Measurements from ENCODE around the gene SERINC2. TPM values are rescaled to one million over a fixed set of nuclear protein-coding genes. Genes with fewer than 3 reads are reported as not detected.

SERINC2 gene
- total RNA-seq, 4 donors from 2014 or later: 29.6 to 108 (median 79.2) TPM

GRCh38 chr1:31407029-31407626 lies 5.9 kb upstream of the SERINC2 start:
- no peak for DNase-seq
- H3K27ac ChIP-seq: no peak overlapping the region
- 71 to 82% methylated on average over 12 of the region's 18 CpGs for WGBS, 2 donors
- TF ChIP-seq CTCF (IDR thresholded peaks at IDR 0.05) (no peak), POLR2A (IDR thresholded peaks at IDR 0.05) (no peak)
- H3K4me3 ChIP-seq: no peak overlapping the region
- peaks cover 0 to 31% (median 0%) of the 10 kb centered on the region in 4 donors for H3K27me3 ChIP-seq
- no peaks in the 10 kb centered on the region for H3K36me3 ChIP-seq
- no peaks in the 10 kb centered on the region for H3K9me3 ChIP-seq
- H3K4me1 ChIP-seq: peaks cover 0 to 10% (median 0%) of the 10 kb centered on the region in 3 donors
- intact Hi-C loops (cut with DNase I): no loop called here

GRCh38 chr1:31408788-31409318 lies 4.2 kb upstream of the SERINC2 start:
- intact Hi-C loops (cut with DNase I): no loop called here
- TF ChIP-seq POLR2A (IDR thresholded peaks at IDR 0.05): no peak
- TF ChIP-seq CTCF (IDR thresholded peaks at IDR 0.05): no peak
- no peak overlapping the region for H3K4me3 ChIP-seq
- no peaks in the 10 kb centered on the region for H3K9me3 ChIP-seq
- no peaks in the 10 kb centered on the region for H3K36me3 ChIP-seq
- WGBS, 2 donors: 43 to 68% methylated on average over 4 of the region's 5 CpGs
- DNase-seq: no peak
- H3K4me1 ChIP-seq: peaks cover 8 to 23% (median 9%) of the 10 kb centered on the region in 3 donors
- H3K27me3 ChIP-seq: peaks cover 0 to 38% (median 0%) of the 10 kb centered on the region in 4 donors
- no peak overlapping the region for H3K27ac ChIP-seq

GRCh38 chr1:31409946-31410858 lies 2.8 kb upstream of the SERINC2 start:
- Histone ChIP-seq H3K27ac (no peak overlapping the region), H3K4me1 (peaks cover 8 to 35% (median 12%) of the 10 kb centered on the region in 3 donors), H3K9me3 (no peaks in the 10 kb centered on the region), H3K27me3 (peaks cover 0 to 38% (median 0%) of the 10 kb centered on the region in 4 donors), H3K4me3 (no peak overlapping the region), H3K36me3 (no peaks in the 10 kb centered on the region)
- TF ChIP-seq POLR2A (IDR thresholded peaks at IDR 0.05) (no peak), CTCF (IDR thresholded peaks at IDR 0.05) (no peak)
- DNase-seq: no peak
- intact Hi-C loops (cut with DNase I): no loop called here
- 49 to 53% methylated on average over 5 of the region's 6 CpGs for WGBS, 2 donors

- TF ChIP-seq POLR2A (IDR thresholded peaks at IDR 0.05): no peak
- no peak for TF ChIP-seq CTCF (IDR thresholded peaks at IDR 0.05)
- no peak for DNase-seq
Observed at GRCh38 chr1:31410871-31411270, 2.1 kb upstream of the SERINC2 start.

GRCh38 chr1:31412205-31412604 lies 808 bp upstream of the SERINC2 start:
- Histone ChIP-seq H3K9me3 (no peaks in the 10 kb centered on the region), H3K4me3 (peak overlapping the region in 1 of 4 donors; percentile 63), H3K4me1 (peaks cover 8 to 47% (median 23%) of the 10 kb centered on the region in 3 donors), H3K27ac (no peak overlapping the region), H3K36me3 (no peaks in the 10 kb centered on the region), H3K27me3 (peaks cover 0 to 38% (median 0%) of the 10 kb centered on the region in 4 donors)
- no peak for DNase-seq
- WGBS, 2 donors: 29 to 73% methylated on average over 1 to 2 of the region's 2 CpGs
- intact Hi-C loops (cut with DNase I): no loop called here
- TF ChIP-seq POLR2A (IDR thresholded peaks at IDR 0.05): no peak
- no peak for TF ChIP-seq CTCF (IDR thresholded peaks at IDR 0.05)

More at GRCh38 chr1:31410871-31411270, 2.1 kb upstream of the SERINC2 start:
- Histone ChIP-seq H3K4me1 (peaks cover 8 to 35% (median 12%) of the 10 kb centered on the region in 3 donors), H3K9me3 (no peaks in the 10 kb centered on the region), H3K36me3 (no peaks in the 10 kb centered on the region), H3K27me3 (peaks cover 0 to 38% (median 0%) of the 10 kb centered on the region in 4 donors), H3K27ac (no peak overlapping the region), H3K4me3 (no peak overlapping the region)
- 71 to 80% methylated on average over 4 of the region's 4 CpGs for WGBS, 2 donors
- intact Hi-C loops (cut with DNase I): no loop called here
